ENCODE results near the gene LCLAT1.
A peak's percentile ranks its signal among the peaks of the same experiment; 100 is the strongest.

Gene LCLAT1

GRCh38 chr2:30443081-30443480, 4.0 kb upstream of the LCLAT1 start:
- TF ChIP-seq CTCF (IDR thresholded peaks at IDR 0.05; ENCODE audit: insufficient read depth, low read length, poor library complexity, severe bottlenecking): no peak
- Histone ChIP-seq H3K36me3 (ENCODE audit: control insufficient read depth, insufficient read depth, low read length) (no peaks in the 10 kb centered on the region), H3K4me3 (replicated peaks; ENCODE audit: low read depth, low read length) (no peak overlapping the region), H3K27me3 (replicated peaks; ENCODE audit: control insufficient read depth, insufficient read depth, low read length) (no peaks in the 10 kb centered on the region)
- no peak for DNase-seq (ENCODE audit: extremely low read depth, insufficient read length)

DNA sequence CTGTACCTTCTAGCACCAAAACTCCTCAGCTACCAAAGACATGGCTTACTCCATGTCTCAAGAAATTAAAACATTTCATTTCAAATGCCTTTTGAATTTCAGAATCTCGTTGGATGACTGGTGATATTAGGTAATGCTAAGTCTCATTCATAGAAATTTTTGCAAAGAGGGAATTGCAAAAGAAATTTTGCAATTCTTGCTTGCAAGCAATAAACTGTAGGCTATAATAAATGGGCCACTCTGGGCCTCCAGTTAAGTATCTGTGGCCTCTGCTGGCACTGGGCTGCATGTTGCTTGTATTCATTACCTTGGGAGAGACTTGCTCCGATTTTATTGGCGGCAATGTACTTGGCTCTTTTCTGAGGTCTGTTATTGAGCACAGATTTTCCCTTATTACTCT, 2.8 kb upstream of the LCLAT1 start:
- H3K27me3 ChIP-seq (replicated peaks; ENCODE audit: control insufficient read depth, insufficient read depth, low read length): no peaks in the 10 kb centered on the region
- DNase-seq (ENCODE audit: extremely low read depth, insufficient read length): no peak
- TF ChIP-seq CTCF (IDR thresholded peaks at IDR 0.05; ENCODE audit: insufficient read depth, low read length, poor library complexity, severe bottlenecking): no peak
- no peaks in the 10 kb centered on the region for H3K36me3 ChIP-seq (ENCODE audit: control insufficient read depth, insufficient read depth, low read length)
- H3K4me3 ChIP-seq (replicated peaks; ENCODE audit: low read depth, low read length): no peak overlapping the region

GRCh38 chr2:30445266-30445821, 1.7 kb upstream of the LCLAT1 start:
- Histone ChIP-seq H3K27me3 (replicated peaks; ENCODE audit: control insufficient read depth, insufficient read depth, low read length) (no peaks in the 10 kb centered on the region), H3K36me3 (ENCODE audit: control insufficient read depth, insufficient read depth, low read length) (no peaks in the 10 kb centered on the region), H3K4me3 (replicated peaks; ENCODE audit: low read depth, low read length) (no peak overlapping the region)
- DNase-seq (ENCODE audit: extremely low read depth, insufficient read length): no peak
- TF ChIP-seq CTCF (IDR thresholded peaks at IDR 0.05; ENCODE audit: insufficient read depth, low read length, poor library complexity, severe bottlenecking): no peak

DNA sequence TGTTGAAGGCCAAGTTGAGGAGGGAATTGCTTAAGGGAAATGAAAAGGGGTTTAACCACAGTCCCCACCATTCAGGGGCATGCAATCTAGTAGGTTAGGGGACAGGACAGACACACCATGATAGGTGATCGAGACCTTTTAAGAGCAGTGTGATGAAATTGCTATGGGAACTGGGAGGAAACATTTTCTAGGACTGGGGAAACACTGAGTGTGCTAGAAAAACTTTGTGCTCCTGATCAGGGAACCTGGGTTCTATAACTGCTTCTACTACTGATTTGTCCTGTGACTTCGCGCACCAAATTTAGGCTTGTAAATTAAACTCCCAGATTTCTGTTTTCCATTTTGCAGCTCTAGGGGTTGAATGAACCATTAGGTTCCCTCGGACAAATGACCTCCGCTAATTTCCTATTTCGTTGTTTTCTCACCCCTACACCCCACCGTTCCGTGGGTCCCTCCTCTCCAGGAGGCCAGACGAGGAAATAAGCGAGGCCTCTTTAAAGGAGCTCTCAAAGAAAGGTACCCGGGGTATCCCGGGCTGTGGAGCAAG, 371 bp upstream of the LCLAT1 start:
- no peak for DNase-seq (ENCODE audit: extremely low read depth, insufficient read length)
- H3K27me3 ChIP-seq (replicated peaks; ENCODE audit: control insufficient read depth, insufficient read depth, low read length): no peaks in the 10 kb centered on the region
- no peaks in the 10 kb centered on the region for H3K36me3 ChIP-seq (ENCODE audit: control insufficient read depth, insufficient read depth, low read length)
- H3K4me3 ChIP-seq (replicated peaks; ENCODE audit: low read depth, low read length): peak overlapping the region; percentile 98
- no peak for TF ChIP-seq CTCF (IDR thresholded peaks at IDR 0.05; ENCODE audit: insufficient read depth, low read length, poor library complexity, severe bottlenecking)

- no peak overlapping the region for H3K4me3 ChIP-seq (replicated peaks; ENCODE audit: low read depth, low read length)
Observed at GRCh38 chr2:30448308-30448707, 1.3 kb downstream of the LCLAT1 start.

More at GRCh38 chr2:30448308-30448707, 1.3 kb downstream of the LCLAT1 start:
- H3K36me3 ChIP-seq (ENCODE audit: control insufficient read depth, insufficient read depth, low read length): no peaks in the 10 kb centered on the region
- DNase-seq (ENCODE audit: extremely low read depth, insufficient read length): no peak
- no peaks in the 10 kb centered on the region for H3K27me3 ChIP-seq (replicated peaks; ENCODE audit: control insufficient read depth, insufficient read depth, low read length)
- no peak for TF ChIP-seq CTCF (IDR thresholded peaks at IDR 0.05; ENCODE audit: insufficient read depth, low read length, poor library complexity, severe bottlenecking)
